DMS153 (cell line): ENCODE results near the gene CAVIN1.
"Not testable (repeated sequence)": the region's sequence is repeated elsewhere in the genome, so short reads cannot be mapped to it uniquely, and the experiment has no call there.

Experiments
- DNase-seq: peaks from one replicate; lab custom pipeline; 2025; lab: John Stamatoyannopoulos, UW

Gene CAVIN1

GRCh38 chr17:42422958-42423712, at the start of gene CAVIN1:
CAVIN1 (minus strand) TSS chr17:42423256; CDS start chr17:42423097, 159 bp downstream.
- no peak for DNase-seq

- DNase-seq = no peak
Measured at GRCh38 chr17:42467889-42468288, 44.8 kb upstream of the CAVIN1 start.

- DNase-seq = no peak
Measured at GRCh38 chr17:42463976-42464400, 40.9 kb upstream of the CAVIN1 start.

DNA sequence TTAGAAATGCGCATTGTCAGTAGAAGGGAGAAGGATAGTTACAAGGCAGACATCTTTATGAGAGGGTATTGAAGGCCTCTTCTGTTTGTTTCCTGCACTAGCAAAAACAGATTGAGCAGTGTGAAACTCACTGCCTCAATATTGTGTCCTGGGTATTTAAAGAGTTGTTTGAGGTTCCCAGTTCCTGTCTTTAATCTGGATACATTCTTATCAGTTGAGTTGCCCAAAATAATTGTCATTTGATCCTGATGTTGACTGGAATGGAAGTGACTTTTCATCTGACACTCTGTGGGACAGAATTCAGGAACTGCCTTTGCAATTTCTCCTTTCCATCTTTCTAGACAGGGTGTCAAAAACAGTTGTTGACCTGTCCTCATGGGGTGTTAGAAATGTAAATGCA, 37.3 kb upstream of the CAVIN1 start:
- no peak for DNase-seq

DNA sequence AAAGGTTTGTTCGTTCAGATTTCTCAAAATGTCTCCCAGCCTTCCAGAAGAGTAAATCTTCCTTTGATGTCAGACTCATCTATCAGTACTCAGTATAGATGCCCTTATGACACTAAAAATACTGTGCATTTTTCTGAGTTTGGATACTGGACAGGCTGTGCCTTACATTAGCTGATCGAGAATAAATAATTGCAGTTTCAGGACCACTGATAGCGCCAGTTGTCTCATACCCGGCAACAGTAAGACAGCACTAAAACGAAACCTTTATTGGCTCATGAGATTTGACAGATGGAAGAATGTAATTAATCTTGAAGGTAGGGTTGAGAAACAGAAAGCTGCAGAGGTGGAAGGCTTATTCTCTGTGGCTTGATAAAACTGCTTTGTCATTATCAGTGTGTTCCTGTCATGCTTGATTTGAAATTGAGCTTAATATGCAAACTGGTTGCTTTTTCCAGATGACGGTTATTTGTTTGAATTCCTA, 36.8 kb upstream of the CAVIN1 start:
- no peak for DNase-seq

- no peak for DNase-seq
Measured at GRCh38 chr17:42459256-42459800, 36.3 kb upstream of the CAVIN1 start.

DNA sequence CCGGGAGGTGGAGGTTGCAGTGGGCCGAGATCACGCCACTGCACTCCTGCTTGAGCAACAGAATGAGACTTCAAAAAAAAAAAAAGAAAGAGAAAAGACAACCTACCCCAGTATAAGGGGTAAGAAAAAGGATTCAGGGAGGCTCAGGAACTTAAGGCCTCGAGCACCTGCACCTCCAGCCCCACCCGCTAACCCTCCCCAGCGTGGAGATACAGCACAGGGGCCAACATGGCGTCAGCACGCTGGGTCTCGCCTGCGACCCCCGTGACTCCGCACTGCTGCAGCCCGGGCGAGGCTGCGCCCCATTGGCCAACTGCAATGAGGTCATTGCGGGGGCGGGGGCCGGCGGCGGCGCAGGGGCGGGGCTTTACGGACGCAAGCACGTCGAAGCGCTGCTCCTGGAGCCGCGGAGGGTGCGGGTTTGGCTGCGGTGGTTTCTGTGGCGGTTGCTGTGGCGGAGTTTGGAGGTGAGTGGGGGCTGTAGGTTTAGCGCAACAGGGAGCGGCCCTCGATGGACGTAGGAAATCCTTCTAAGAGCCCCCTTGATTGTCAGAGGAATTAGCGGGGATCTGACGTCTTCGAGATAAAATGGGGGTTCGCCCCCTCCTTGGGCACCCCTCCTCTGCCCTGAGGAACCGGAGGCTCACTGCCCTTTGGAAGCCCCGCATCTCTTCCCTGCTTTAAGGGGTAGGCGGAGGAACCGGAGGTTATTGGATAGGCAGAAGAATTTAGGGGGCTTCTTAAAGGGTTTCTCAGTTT, 35.6 kb upstream of the CAVIN1 start, which contains the start of gene ATP6V0A1:
Gene ATP6V0A1, plus strand, starts transcription at position 382 of the 759 bp plus-strand sequence. CDS start 2,017 bp downstream, outside the sequence.
- peak; percentile 76 for DNase-seq

GRCh38 chr17:42457107-42457792, 34.2 kb upstream of the CAVIN1 start:
- DNase-seq = no peak

GRCh38 chr17:42456223-42457106, 33.4 kb upstream of the CAVIN1 start:
- no peak for DNase-seq

- not testable (repeated sequence) for DNase-seq
Measured at GRCh38 chr17:42454987-42455386, 31.9 kb upstream of the CAVIN1 start.

DNA sequence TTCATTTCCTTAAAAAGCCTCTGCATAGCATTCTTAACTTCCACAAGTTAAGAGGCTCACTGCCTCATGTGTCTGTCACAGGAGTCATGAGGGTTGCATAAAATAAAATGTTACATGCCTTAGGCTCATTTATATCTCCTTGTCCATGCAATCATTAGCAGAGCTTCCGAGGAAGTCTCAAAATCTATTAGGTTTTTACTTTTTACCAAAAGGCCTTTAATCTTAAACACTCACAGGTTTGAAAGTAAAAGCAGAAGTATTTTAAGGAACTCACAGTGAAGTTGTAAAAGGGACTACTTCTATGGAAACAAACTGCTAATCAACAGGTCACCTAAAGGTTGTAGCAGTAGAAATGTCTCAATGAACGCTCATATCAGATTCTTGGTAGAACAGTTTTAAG, 30.4 kb upstream of the CAVIN1 start:
- no peak for DNase-seq

GRCh38 chr17:42451270-42451669, 28.2 kb upstream of the CAVIN1 start:
- DNase-seq = not testable (repeated sequence)

- not testable (repeated sequence) for DNase-seq
Measured at GRCh38 chr17:42449838-42450237, 26.8 kb upstream of the CAVIN1 start.

DNA sequence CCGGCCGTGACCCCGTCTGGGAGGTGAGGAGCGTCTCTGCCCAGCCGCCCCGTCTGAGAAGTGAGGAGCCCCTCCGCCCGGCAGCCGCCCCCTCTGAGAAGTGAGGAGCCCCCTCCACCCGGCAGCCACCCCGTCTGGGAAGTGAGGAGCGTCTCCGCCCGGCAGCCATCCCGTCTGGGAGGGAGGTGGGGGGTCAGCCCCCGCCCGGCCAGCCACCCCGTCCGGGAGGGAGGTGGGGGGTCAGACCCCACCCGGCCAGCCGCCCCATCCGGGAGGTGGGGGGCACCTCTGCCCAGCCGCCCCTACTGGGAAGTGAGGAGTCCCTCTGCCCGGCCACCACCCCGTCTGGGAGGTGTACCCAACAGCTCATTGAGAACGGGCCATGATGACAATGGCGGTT, 26.1 kb upstream of the CAVIN1 start:
- DNase-seq = not testable (repeated sequence)

- no peak for DNase-seq
Measured at GRCh38 chr17:42442196-42442565, 19.1 kb upstream of the CAVIN1 start.

- no peak for DNase-seq
Measured at GRCh38 chr17:42441371-42442195, 18.5 kb upstream of the CAVIN1 start.

- DNase-seq = no peak
Measured at GRCh38 chr17:42438600-42439567, 15.8 kb upstream of the CAVIN1 start.

- no peak for DNase-seq
Measured at GRCh38 chr17:42436391-42436790, 13.3 kb upstream of the CAVIN1 start.

GRCh38 chr17:42431758-42432161, 8.7 kb upstream of the CAVIN1 start:
- no peak for DNase-seq
